H9 (cell line): ENCODE measurements around the gene STIM2. TPM values are rescaled to one million over a fixed set of nuclear protein-coding genes. Genes with fewer than 3 reads are reported as not detected.
A peak's percentile ranks its signal among the peaks of the same experiment; 100 is the strongest.

Experiments
- DNase-seq: peaks from one replicate; pipeline ENCODE4 v3.0.0-alpha.2; 2017
- H2AFZ ChIP-seq: one replicate; pipeline ENCODE4 v1.6.1; 2013; ENCODE audit warnings: mild to moderate bottlenecking, low read length, control low read depth, moderate library complexity
- H2AK5ac ChIP-seq: 2 replicates; pipeline ENCODE4 v1.6.1; 2013; ENCODE audit warnings: low read length, control low read depth, mixed read lengths; ENCODE audit not compliant: insufficient read length
- H2BK120ac ChIP-seq: one replicate; pipeline ENCODE4 v1.6.1; 2013; ENCODE audit warnings: low read depth, mild to moderate bottlenecking, low read length, control low read depth, inconsistent platforms; ENCODE audit not compliant: poor library complexity, severe bottlenecking
- H2BK12ac ChIP-seq: 2 replicates; pipeline ENCODE4 v1.6.1; 2013; ENCODE audit warnings: low read length, control low read depth, mixed read lengths, low read depth; ENCODE audit not compliant: insufficient read length
- H2BK15ac ChIP-seq: 2 replicates; pipeline ENCODE4 v1.6.1; 2013; ENCODE audit warnings: low read depth, low read length, control low read depth
- H2BK20ac ChIP-seq: one replicate; pipeline ENCODE4 v1.6.1; 2013; ENCODE audit warnings: low read depth, mild to moderate bottlenecking, low read length, control low read depth, inconsistent platforms; ENCODE audit not compliant: poor library complexity, severe bottlenecking
- H2BK5ac ChIP-seq: 2 replicates; pipeline ENCODE4 v1.6.1; 2013; ENCODE audit warnings: low read length, control low read depth, mixed read lengths; ENCODE audit not compliant: insufficient read length
- H3K14ac ChIP-seq: 2 replicates; pipeline ENCODE4 v1.6.1; 2013; ENCODE audit warnings: low read length, control low read depth; ENCODE audit not compliant: insufficient read depth
- H3K18ac ChIP-seq: 2 replicates; pipeline ENCODE4 v1.6.1; 2013; ENCODE audit warnings: low read depth, mild to moderate bottlenecking, mixed read lengths, low read length, control low read depth; ENCODE audit not compliant: insufficient read length
- H3K23ac ChIP-seq: 2 replicates; pipeline ENCODE4 v1.6.1; 2013; ENCODE audit warnings: low read length, control low read depth, mixed read lengths, low read depth; ENCODE audit not compliant: insufficient read length
- H3K23me2 ChIP-seq: 2 replicates; pipeline ENCODE4 v1.6.1; 2013; ENCODE audit warnings: low read depth, mild to moderate bottlenecking, mixed read lengths, low read length, control low read depth; ENCODE audit not compliant: insufficient read length, poor library complexity, severe bottlenecking
- H3K27ac ChIP-seq: 2 replicates; pipeline ENCODE4 v1.5.1; 2013; ENCODE audit warnings: low read length, control low read depth, mixed read lengths, low read depth; ENCODE audit not compliant: insufficient read length
- H3K27me3 ChIP-seq: 2 replicates; pipeline ENCODE4 v1.6.1; 2013; ENCODE audit warnings: low read length, control low read depth, inconsistent platforms; ENCODE audit not compliant: insufficient read depth
- H3K4ac ChIP-seq: 2 replicates; pipeline ENCODE4 v1.6.1; 2013; ENCODE audit warnings: low read depth, mild to moderate bottlenecking, control low read depth, inconsistent platforms, low read length, moderate library complexity
- H3K4me1 ChIP-seq: 2 replicates; pipeline ENCODE4 v1.6.1; 2013; ENCODE audit warnings: low read length, control low read depth, inconsistent platforms; ENCODE audit not compliant: insufficient read depth
- H3K4me2 ChIP-seq: 2 replicates; pipeline ENCODE4 v1.6.1; 2013; ENCODE audit warnings: low read length, control low read depth, mixed read lengths; ENCODE audit not compliant: insufficient read length, insufficient read depth
- H3K56ac ChIP-seq: 2 replicates; pipeline ENCODE4 v1.6.1; 2013; ENCODE audit warnings: low read depth, mild to moderate bottlenecking, mixed read lengths, low read length, control low read depth; ENCODE audit not compliant: insufficient read length
- H3K79me1 ChIP-seq: 2 replicates; pipeline ENCODE4 v1.6.1; 2013; ENCODE audit warnings: low read depth, mild to moderate bottlenecking, moderate library complexity, low read length, control low read depth, inconsistent platforms; ENCODE audit not compliant: insufficient read depth, poor library complexity, severe bottlenecking
- H3K79me2 ChIP-seq: 2 replicates; pipeline ENCODE4 v1.6.1; 2013; ENCODE audit warnings: low read length, control low read depth, inconsistent platforms; ENCODE audit not compliant: insufficient read depth
- H3K9ac ChIP-seq: 2 replicates; pipeline ENCODE4 v1.6.1; 2013; ENCODE audit warnings: low read length, control low read depth, mixed read lengths; ENCODE audit not compliant: insufficient read length; ENCODE audit errors: extremely low read depth
- H3K9me3 ChIP-seq: one replicate; pipeline ENCODE4 v1.6.1; 2013; ENCODE audit warnings: low read depth, low read length, inconsistent platforms; ENCODE audit not compliant: control insufficient read depth
- H3T11ph ChIP-seq: one replicate; pipeline ENCODE4 v1.6.1; 2013; ENCODE audit warnings: mild to moderate bottlenecking, low read length, control low read depth, inconsistent platforms
- H4K20me1 ChIP-seq: one replicate; pipeline ENCODE4 v1.6.1; 2013; ENCODE audit not compliant: control insufficient read depth, insufficient read length, insufficient read depth
- H4K5ac ChIP-seq: 2 replicates; pipeline ENCODE4 v1.6.1; 2013; ENCODE audit warnings: low read depth, mild to moderate bottlenecking, mixed read lengths, low read length, control low read depth; ENCODE audit not compliant: insufficient read length
- H4K8ac ChIP-seq: replicated peaks from 2 replicates; pipeline ENCODE4 v1.6.1; 2013; ENCODE audit warnings: low read length, control low read depth, mixed read lengths, low read depth; ENCODE audit not compliant: insufficient read length
- H4K91ac ChIP-seq: 2 replicates; pipeline ENCODE4 v1.6.1; 2013; ENCODE audit warnings: low read depth, mild to moderate bottlenecking, moderate library complexity, mixed read lengths, low read length, control low read depth; ENCODE audit not compliant: insufficient read length
- H3K27ac Mint-ChIP-seq, 3 experiments: 2 replicates in 2 of 3; 3 replicates in 1 of 3; pipeline ENCODE4 v1.8.0; 2020 to 2021; ENCODE audit warnings: mixed read lengths in 3 of 3, mild to moderate bottlenecking in 1 of 3, moderate library complexity in 1 of 3
- H3K27me3 Mint-ChIP-seq: 2 replicates; pipeline ENCODE4 v1.8.0; 2021; ENCODE audit warnings: low read depth, mild to moderate bottlenecking, moderate library complexity, mixed read lengths
- H3K36me3 Mint-ChIP-seq, 3 experiments: 2 replicates in 2 of 3; 3 replicates in 1 of 3; pipeline ENCODE4 v1.8.0; 2020 to 2021; ENCODE audit warnings: low read depth in 3 of 3, mixed read lengths in 3 of 3; ENCODE audit not compliant: insufficient read depth in 1 of 3
- H3K4me1 Mint-ChIP-seq, 2 experiments: 2 replicates each; pipeline ENCODE4 v1.8.0; 2020; ENCODE audit warnings: mixed read lengths in 2 of 2
- H3K4me3 Mint-ChIP-seq, 2 experiments: 2 replicates in 1 of 2; 3 replicates in 1 of 2; pipeline ENCODE4 v1.8.0; 2020 to 2021; ENCODE audit warnings: mild to moderate bottlenecking in 2 of 2, mixed read lengths in 2 of 2, moderate library complexity in 1 of 2
- H3K9me3 Mint-ChIP-seq, 2 experiments: 2 replicates in 1 of 2; 3 replicates in 1 of 2; pipeline ENCODE4 v1.8.0; 2020; ENCODE audit warnings: mild to moderate bottlenecking in 2 of 2, mixed read lengths in 2 of 2, moderate library complexity in 1 of 2
- WGBS: extraction: QIAGEN DNeasy Blood & Tissue Kit; methylation state at CpG from one replicate; pipeline ENCODE4 v1.1.7; 2013; ENCODE audit warnings: missing lambda C conversion rate, low lambda C conversion rate, mixed read lengths; ENCODE audit not compliant: insufficient read length; ENCODE audit errors: extremely low coverage; 5-methylcytosine and 5-hydroxymethylcytosine counted together
- total RNA-seq: library from RNA; stranded (reverse); gene quantifications from 2 replicates; pipeline ENCODE4 v1.2.1, GENCODE V29; 2021
- TF ChIP-seq, protein P1 (sequence below): fragments of 200-600 bp; sonication (generic); conservative IDR thresholded peaks from 3 replicates; pipeline ENCODE4 v1.8.0; 2021; ENCODE audit warnings: antibody characterized with exemption, mild to moderate bottlenecking

Gene STIM2
- total RNA-seq, 1 experiment from 2014 or later: 26.2 TPM

DNA sequence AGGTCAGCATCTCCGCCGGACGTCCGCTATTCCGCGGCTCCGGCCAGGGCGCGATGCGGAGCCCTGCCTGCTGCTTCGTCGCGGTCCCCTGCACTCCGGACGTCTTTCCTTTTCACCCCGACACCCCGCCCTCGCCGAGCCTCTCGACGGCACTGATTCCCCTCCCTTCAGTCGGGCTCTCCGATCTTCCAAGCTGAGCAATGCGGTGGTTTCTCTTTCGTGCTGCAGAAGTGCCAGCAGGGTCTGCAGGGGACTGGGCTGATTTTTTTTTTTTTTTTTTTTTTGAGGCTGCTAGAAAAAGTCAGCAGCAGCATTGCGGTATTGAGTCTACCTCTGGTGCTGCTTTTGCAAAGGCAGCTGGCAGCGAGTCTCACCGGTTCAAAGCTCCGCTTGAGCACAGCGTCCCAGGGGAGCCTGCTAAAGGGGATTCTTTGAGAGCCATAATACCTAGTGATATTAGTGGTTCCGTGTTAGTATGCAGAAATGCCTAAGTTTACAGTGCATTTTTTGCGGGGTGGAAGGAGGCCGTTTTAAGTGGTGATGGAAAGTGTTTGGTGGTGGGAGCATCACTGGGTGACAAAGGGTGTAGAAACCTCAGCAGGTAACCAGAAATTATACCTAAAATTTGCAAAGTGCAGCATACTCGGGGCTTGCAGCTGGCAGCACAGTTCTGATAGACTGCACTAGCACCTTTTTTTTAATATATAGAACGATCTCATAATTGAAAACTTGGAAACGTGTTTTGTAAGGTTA, 969 bp downstream of the STIM2 start:
- Histone ChIP-seq H3K14ac (no peak overlapping the region), H3K9me3 (no peaks in the 10 kb centered on the region), H4K5ac (no peak overlapping the region), H2BK12ac (no peak overlapping the region), H3K4ac (no peak overlapping the region), H4K8ac (no peak overlapping the region), H2BK5ac (no peak overlapping the region), H3K18ac (no peak overlapping the region), H3T11ph (no peak overlapping the region), H3K4me1 (peaks cover 3% of the 10 kb centered on the region; the same call in 1 of the 2 replicates), H3K4me2 (peak overlapping the region; percentile 93), H2AK5ac (no peak overlapping the region), H3K27me3 (no peaks in the 10 kb centered on the region), H3K79me2 (no peaks in the 10 kb centered on the region), H2BK15ac (no peak overlapping the region), H2BK20ac (no peak overlapping the region), H3K27ac (no peak overlapping the region), H3K9ac (peak overlapping the region; percentile 39), H3K23me2 (peaks cover 19% of the 10 kb centered on the region), H3K79me1 (no peaks in the 10 kb centered on the region), H3K23ac (no peak overlapping the region), H3K56ac (no peak overlapping the region), H2AFZ (no peak overlapping the region), H4K91ac (no peak overlapping the region), H4K20me1 (no peaks in the 10 kb centered on the region), H2BK120ac (no peak overlapping the region)
- peak overlapping the region; percentile 88 to 91 for H3K4me3 Mint-ChIP-seq
- H3K4me1 Mint-ChIP-seq: peaks cover 56 to 65% of the 10 kb centered on the region in 2 experiments
- H3K9me3 Mint-ChIP-seq: no peaks in the 10 kb centered on the region; a peak in 1 of 5 replicates
- TF ChIP-seq, protein P1, sequence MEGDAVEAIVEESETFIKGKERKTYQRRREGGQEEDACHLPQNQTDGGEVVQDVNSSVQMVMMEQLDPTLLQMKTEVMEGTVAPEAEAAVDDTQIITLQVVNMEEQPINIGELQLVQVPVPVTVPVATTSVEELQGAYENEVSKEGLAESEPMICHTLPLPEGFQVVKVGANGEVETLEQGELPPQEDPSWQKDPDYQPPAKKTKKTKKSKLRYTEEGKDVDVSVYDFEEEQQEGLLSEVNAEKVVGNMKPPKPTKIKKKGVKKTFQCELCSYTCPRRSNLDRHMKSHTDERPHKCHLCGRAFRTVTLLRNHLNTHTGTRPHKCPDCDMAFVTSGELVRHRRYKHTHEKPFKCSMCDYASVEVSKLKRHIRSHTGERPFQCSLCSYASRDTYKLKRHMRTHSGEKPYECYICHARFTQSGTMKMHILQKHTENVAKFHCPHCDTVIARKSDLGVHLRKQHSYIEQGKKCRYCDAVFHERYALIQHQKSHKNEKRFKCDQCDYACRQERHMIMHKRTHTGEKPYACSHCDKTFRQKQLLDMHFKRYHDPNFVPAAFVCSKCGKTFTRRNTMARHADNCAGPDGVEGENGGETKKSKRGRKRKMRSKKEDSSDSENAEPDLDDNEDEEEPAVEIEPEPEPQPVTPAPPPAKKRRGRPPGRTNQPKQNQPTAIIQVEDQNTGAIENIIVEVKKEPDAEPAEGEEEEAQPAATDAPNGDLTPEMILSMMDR: no peak
- peaks cover 3% of the 10 kb centered on the region; the same call in 1 of the 2 replicates for H3K27me3 Mint-ChIP-seq
- H3K27ac Mint-ChIP-seq: peak overlapping the region; percentile 74 to 92 (median 81)
- no peaks in the 10 kb centered on the region; a peak in 1 of 7 replicates for H3K36me3 Mint-ChIP-seq
- WGBS: no CpG with 5 or more reads among the region's 36 CpGs
- peak; percentile 58 for DNase-seq
